ENCODE data around the gene DIPK1A. TPM values are rescaled to one million over a fixed set of nuclear protein-coding genes. Genes with fewer than 3 reads are reported as not detected.

The DIPK1A gene
- total RNA-seq = 5.7 TPM

- H3K9ac ChIP-seq (ENCODE audit: low read depth in 1 of 3, low read length in 3 of 3) = peak within 1 kb of the TSS; percentile 88 to 96 (median 93)
- no peaks in the 10 kb centered on the region for H3K36me3 ChIP-seq (ENCODE audit: control insufficient read depth in 3 of 3, insufficient read depth in 3 of 3, low read length in 3 of 3)
- peaks cover 10 to 19% (median 14%) of the 10 kb centered on the region in 3 donors for H3K4me1 ChIP-seq (ENCODE audit: control insufficient read depth in 3 of 3, insufficient read depth in 3 of 3, low read length in 3 of 3)
- H3K27me3 ChIP-seq (ENCODE audit: control insufficient read depth in 3 of 3, insufficient read depth in 3 of 3, low read length in 3 of 3) = no peaks in the 10 kb centered on the region
- no peaks in the 10 kb centered on the region for H3K9me3 ChIP-seq (ENCODE audit: control insufficient read depth in 3 of 3, low read length in 3 of 3)
- peak within 1 kb of the TSS; percentile 70 to 98 (median 94) for H3K4me3 ChIP-seq (ENCODE audit: low read length in 3 of 3)
- H3K27ac ChIP-seq (ENCODE audit: low read depth, low read length) = peak within 1 kb of the TSS; percentile 88
These were observed at the start of gene DIPK1A for GRCh38 chr1:92961131-92961895. Gene DIPK1A, minus strand, starts transcription at chr1:92961462. Its CDS starts 33 bp downstream, at chr1:92961429.

- Histone ChIP-seq H3K27ac (ENCODE audit: low read depth, low read length) (no peak overlapping the region), H3K9me3 (ENCODE audit: control insufficient read depth in 3 of 3, low read length in 3 of 3) (no peaks in the 10 kb centered on the region)
These were observed 46.8 kb upstream of the DIPK1A start for GRCh38 chr1:93007941-93008577.

GRCh38 chr1:93005252-93005598 is 44.0 kb upstream of the DIPK1A start:
- Histone ChIP-seq H3K9me3 (ENCODE audit: control insufficient read depth in 3 of 3, low read length in 3 of 3) (no peaks in the 10 kb centered on the region), H3K27me3 (ENCODE audit: control insufficient read depth in 3 of 3, insufficient read depth in 3 of 3, low read length in 3 of 3) (no peaks in the 10 kb centered on the region), H3K4me1 (ENCODE audit: control insufficient read depth in 3 of 3, insufficient read depth in 3 of 3, low read length in 3 of 3) (peaks cover 0 to 6% (median 3%) of the 10 kb centered on the region in 3 donors), H3K9ac (ENCODE audit: low read depth in 1 of 3, low read length in 3 of 3) (no peak overlapping the region), H3K27ac (ENCODE audit: low read depth, low read length) (no peak overlapping the region), H3K36me3 (ENCODE audit: control insufficient read depth in 3 of 3, insufficient read depth in 3 of 3, low read length in 3 of 3) (no peaks in the 10 kb centered on the region), H3K4me3 (ENCODE audit: low read length in 3 of 3) (no peak overlapping the region)

More at GRCh38 chr1:93007941-93008577, 46.8 kb upstream of the DIPK1A start:
- H3K4me3 ChIP-seq (ENCODE audit: low read length in 3 of 3) = no peak overlapping the region
- H3K4me1 ChIP-seq (ENCODE audit: control insufficient read depth in 3 of 3, insufficient read depth in 3 of 3, low read length in 3 of 3) = peaks cover under 1 to 4% (median 1%) of the 10 kb centered on the region in 3 donors
- H3K27me3 ChIP-seq (ENCODE audit: control insufficient read depth in 3 of 3, insufficient read depth in 3 of 3, low read length in 3 of 3) = no peaks in the 10 kb centered on the region
- H3K36me3 ChIP-seq (ENCODE audit: control insufficient read depth in 3 of 3, insufficient read depth in 3 of 3, low read length in 3 of 3) = no peaks in the 10 kb centered on the region
- H3K9ac ChIP-seq (ENCODE audit: low read depth in 1 of 3, low read length in 3 of 3) = no peak overlapping the region

GRCh38 chr1:93004566-93005251 is 43.4 kb upstream of the DIPK1A start:
- Histone ChIP-seq H3K27me3 (ENCODE audit: control insufficient read depth in 3 of 3, insufficient read depth in 3 of 3, low read length in 3 of 3) (no peaks in the 10 kb centered on the region), H3K4me3 (ENCODE audit: low read length in 3 of 3) (no peak overlapping the region), H3K9ac (ENCODE audit: low read depth in 1 of 3, low read length in 3 of 3) (no peak overlapping the region), H3K4me1 (ENCODE audit: control insufficient read depth in 3 of 3, insufficient read depth in 3 of 3, low read length in 3 of 3) (peaks cover 0 to 6% (median 5%) of the 10 kb centered on the region in 3 donors), H3K36me3 (ENCODE audit: control insufficient read depth in 3 of 3, insufficient read depth in 3 of 3, low read length in 3 of 3) (no peaks in the 10 kb centered on the region), H3K27ac (ENCODE audit: low read depth, low read length) (no peak overlapping the region), H3K9me3 (ENCODE audit: control insufficient read depth in 3 of 3, low read length in 3 of 3) (no peaks in the 10 kb centered on the region)

GRCh38 chr1:93003981-93004380 is 42.7 kb upstream of the DIPK1A start:
- H3K27me3 ChIP-seq (ENCODE audit: control insufficient read depth in 3 of 3, insufficient read depth in 3 of 3, low read length in 3 of 3) = no peaks in the 10 kb centered on the region
- peaks cover 0 to 6% (median 5%) of the 10 kb centered on the region in 3 donors for H3K4me1 ChIP-seq (ENCODE audit: control insufficient read depth in 3 of 3, insufficient read depth in 3 of 3, low read length in 3 of 3)
- H3K9ac ChIP-seq (ENCODE audit: low read depth in 1 of 3, low read length in 3 of 3) = no peak overlapping the region
- H3K9me3 ChIP-seq (ENCODE audit: control insufficient read depth in 3 of 3, low read length in 3 of 3) = no peaks in the 10 kb centered on the region
- H3K27ac ChIP-seq (ENCODE audit: low read depth, low read length) = no peak overlapping the region
- no peaks in the 10 kb centered on the region for H3K36me3 ChIP-seq (ENCODE audit: control insufficient read depth in 3 of 3, insufficient read depth in 3 of 3, low read length in 3 of 3)
- H3K4me3 ChIP-seq (ENCODE audit: low read length in 3 of 3) = no peak overlapping the region

GRCh38 chr1:93002781-93003180 is 41.5 kb upstream of the DIPK1A start:
- Histone ChIP-seq H3K4me1 (ENCODE audit: control insufficient read depth in 3 of 3, insufficient read depth in 3 of 3, low read length in 3 of 3) (peaks cover 0 to 6% (median 5%) of the 10 kb centered on the region in 3 donors), H3K4me3 (ENCODE audit: low read length in 3 of 3) (no peak overlapping the region), H3K9ac (ENCODE audit: low read depth in 1 of 3, low read length in 3 of 3) (no peak overlapping the region), H3K9me3 (ENCODE audit: control insufficient read depth in 3 of 3, low read length in 3 of 3) (no peaks in the 10 kb centered on the region), H3K36me3 (ENCODE audit: control insufficient read depth in 3 of 3, insufficient read depth in 3 of 3, low read length in 3 of 3) (no peaks in the 10 kb centered on the region), H3K27me3 (ENCODE audit: control insufficient read depth in 3 of 3, insufficient read depth in 3 of 3, low read length in 3 of 3) (peaks cover 0 to 2% (median 0%) of the 10 kb centered on the region in 3 donors), H3K27ac (ENCODE audit: low read depth, low read length) (no peak overlapping the region)

GRCh38 chr1:93001893-93002292 is 40.6 kb upstream of the DIPK1A start:
- H3K4me3 ChIP-seq (ENCODE audit: low read length in 3 of 3) = no peak overlapping the region
- H3K27ac ChIP-seq (ENCODE audit: low read depth, low read length) = no peak overlapping the region
- no peak overlapping the region for H3K9ac ChIP-seq (ENCODE audit: low read depth in 1 of 3, low read length in 3 of 3)
- no peaks in the 10 kb centered on the region for H3K9me3 ChIP-seq (ENCODE audit: control insufficient read depth in 3 of 3, low read length in 3 of 3)
- no peaks in the 10 kb centered on the region for H3K36me3 ChIP-seq (ENCODE audit: control insufficient read depth in 3 of 3, insufficient read depth in 3 of 3, low read length in 3 of 3)
- peaks cover 0 to 2% (median 0%) of the 10 kb centered on the region in 3 donors for H3K27me3 ChIP-seq (ENCODE audit: control insufficient read depth in 3 of 3, insufficient read depth in 3 of 3, low read length in 3 of 3)
- H3K4me1 ChIP-seq (ENCODE audit: control insufficient read depth in 3 of 3, insufficient read depth in 3 of 3, low read length in 3 of 3) = peaks cover 0 to 6% (median 5%) of the 10 kb centered on the region in 3 donors

- Histone ChIP-seq H3K9ac (ENCODE audit: low read depth in 1 of 3, low read length in 3 of 3) (no peak overlapping the region), H3K4me3 (ENCODE audit: low read length in 3 of 3) (no peak overlapping the region), H3K27ac (ENCODE audit: low read depth, low read length) (no peak overlapping the region)
These were observed 39.5 kb upstream of the DIPK1A start for GRCh38 chr1:93000751-93001175.

GRCh38 chr1:93000291-93000690 is 39.0 kb upstream of the DIPK1A start:
- peaks cover 0 to 6% (median 5%) of the 10 kb centered on the region in 3 donors for H3K4me1 ChIP-seq (ENCODE audit: control insufficient read depth in 3 of 3, insufficient read depth in 3 of 3, low read length in 3 of 3)
- no peak overlapping the region for H3K27ac ChIP-seq (ENCODE audit: low read depth, low read length)
- H3K36me3 ChIP-seq (ENCODE audit: control insufficient read depth in 3 of 3, insufficient read depth in 3 of 3, low read length in 3 of 3) = no peaks in the 10 kb centered on the region
- no peaks in the 10 kb centered on the region for H3K9me3 ChIP-seq (ENCODE audit: control insufficient read depth in 3 of 3, low read length in 3 of 3)
- peaks cover 0 to 2% (median 0%) of the 10 kb centered on the region in 3 donors for H3K27me3 ChIP-seq (ENCODE audit: control insufficient read depth in 3 of 3, insufficient read depth in 3 of 3, low read length in 3 of 3)
- H3K9ac ChIP-seq (ENCODE audit: low read depth in 1 of 3, low read length in 3 of 3) = no peak overlapping the region
- no peak overlapping the region for H3K4me3 ChIP-seq (ENCODE audit: low read length in 3 of 3)

More at GRCh38 chr1:93000751-93001175, 39.5 kb upstream of the DIPK1A start:
- Histone ChIP-seq H3K27me3 (ENCODE audit: control insufficient read depth in 3 of 3, insufficient read depth in 3 of 3, low read length in 3 of 3) (peaks cover 0 to 2% (median 0%) of the 10 kb centered on the region in 3 donors), H3K4me1 (ENCODE audit: control insufficient read depth in 3 of 3, insufficient read depth in 3 of 3, low read length in 3 of 3) (peaks cover 0 to 6% (median 5%) of the 10 kb centered on the region in 3 donors), H3K9me3 (ENCODE audit: control insufficient read depth in 3 of 3, low read length in 3 of 3) (no peaks in the 10 kb centered on the region), H3K36me3 (ENCODE audit: control insufficient read depth in 3 of 3, insufficient read depth in 3 of 3, low read length in 3 of 3) (no peaks in the 10 kb centered on the region)

All from skeletal muscle tissue (tissue), 4 donors.